Central memory CD8-positive, alpha-beta T cell (primary cell): Measurements from ENCODE around the gene CREB3L2.
"Not testable (repeated sequence)": the region's sequence is repeated elsewhere in the genome, so short reads cannot be mapped to it uniquely, and the experiment has no call there.

Source experiments
- ATAC-seq: fragments of 150-1000 bp; cut with Tn5 transposase; replicated peaks from 2 replicates; pipeline ENCODE4 v1.10.0; 2022; ENCODE audit warnings: mild to moderate bottlenecking, moderate FRiP score, moderate number of reproducible peaks; ENCODE audit not compliant: poor library complexity, severe bottlenecking; ENCODE audit errors: extremely low read depth
- DNase-seq, 2 donors: peaks; one replicate each; pipeline ENCODE4 v3.0.0; 2021; ENCODE audit warnings: low spot score in 2 of 2
- H3K27ac Mint-ChIP-seq: one replicate; pipeline ENCODE4 v1.8.0; 2022; ENCODE audit warnings: low read depth, mild to moderate bottlenecking, moderate library complexity, mixed read lengths
- H3K27me3 Mint-ChIP-seq: one replicate; pipeline ENCODE4 v1.8.0; 2022; ENCODE audit warnings: mixed read lengths
- H3K36me3 Mint-ChIP-seq: one replicate; pipeline ENCODE4 v1.8.0; 2022; ENCODE audit warnings: mild to moderate bottlenecking, moderate library complexity, mixed read lengths; ENCODE audit not compliant: insufficient read depth
- H3K4me1 Mint-ChIP-seq: one replicate; pipeline ENCODE4 v1.8.0; 2022; ENCODE audit warnings: mixed read lengths
- H3K4me3 Mint-ChIP-seq: one replicate; pipeline ENCODE4 v1.8.0; 2022; ENCODE audit warnings: mild to moderate bottlenecking, moderate library complexity, mixed read lengths
- H3K9me3 Mint-ChIP-seq: one replicate; pipeline ENCODE4 v1.8.0; 2022; ENCODE audit warnings: mixed read lengths

Gene CREB3L2

GRCh38 chr7:137936509-137937201 is 65.2 kb downstream of the CREB3L2 start:
- Mint-ChIP-seq H3K27ac (peak overlapping the region; percentile 85), H3K9me3 (no peaks in the 10 kb centered on the region)

GRCh38 chr7:137935884-137936508 is 65.9 kb downstream of the CREB3L2 start:
- H3K4me3 Mint-ChIP-seq = peak overlapping the region; percentile 71
- peak overlapping the region; percentile 85 for H3K27ac Mint-ChIP-seq
- no peaks in the 10 kb centered on the region for H3K27me3 Mint-ChIP-seq
- ATAC-seq (no peak), DNase-seq (no peak)
- H3K4me1 Mint-ChIP-seq = peaks cover 37% of the 10 kb centered on the region
- H3K9me3 Mint-ChIP-seq = no peaks in the 10 kb centered on the region
- peaks cover 2% of the 10 kb centered on the region for H3K36me3 Mint-ChIP-seq

More at GRCh38 chr7:137936509-137937201, 65.2 kb downstream of the CREB3L2 start:
- Mint-ChIP-seq H3K4me3 (no peak overlapping the region), H3K4me1 (peaks cover 37% of the 10 kb centered on the region), H3K27me3 (no peaks in the 10 kb centered on the region), H3K36me3 (no peaks in the 10 kb centered on the region)
- no peak for DNase-seq
- no peak for ATAC-seq

DNA sequence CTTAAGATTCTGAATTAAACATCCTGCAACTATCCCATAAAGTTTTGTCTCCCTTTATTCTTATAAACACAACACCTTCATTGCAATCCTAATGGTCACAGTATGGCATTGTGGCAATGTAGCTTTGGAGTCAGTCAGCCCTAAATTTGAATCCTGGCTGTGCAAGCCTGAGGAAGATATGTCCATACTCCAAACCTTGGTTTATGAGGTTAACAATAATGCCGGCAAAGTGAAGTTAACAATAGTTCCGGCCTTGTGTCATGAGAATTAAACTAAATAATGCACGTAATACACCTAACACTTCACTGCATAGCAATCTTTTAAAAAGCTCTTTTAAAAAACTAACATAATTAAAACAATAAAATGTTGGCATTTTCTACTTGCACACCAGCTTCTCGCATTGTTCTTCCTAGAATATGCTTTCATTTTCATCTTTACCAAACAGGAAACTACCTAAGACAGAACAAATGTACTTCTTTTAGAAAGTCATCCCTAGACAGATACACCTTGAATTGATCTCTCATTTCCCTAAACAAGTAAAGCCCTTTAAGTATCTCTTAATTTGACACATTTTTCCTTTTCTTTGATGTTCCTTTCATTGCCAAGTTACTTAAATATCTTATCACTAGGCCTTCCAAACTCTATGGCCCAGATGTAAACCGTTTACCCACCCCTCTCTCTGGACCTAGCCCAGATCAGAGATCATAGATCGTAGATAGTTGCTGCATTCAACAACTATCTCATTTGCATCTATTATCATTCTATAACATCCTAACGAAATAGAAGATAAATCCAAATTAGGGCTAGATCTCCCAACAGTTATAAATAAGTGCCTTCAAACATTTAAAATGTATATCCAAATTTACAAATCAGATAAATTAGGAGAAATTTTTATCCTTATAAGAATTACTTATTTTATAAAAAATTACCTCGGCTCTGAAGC is 66.7 kb downstream of the CREB3L2 start:
- DNase-seq (no peak), ATAC-seq (peak; percentile 70)
- H3K4me3 Mint-ChIP-seq = peak overlapping the region; percentile 71
- peak overlapping the region; percentile 85 for H3K27ac Mint-ChIP-seq
- no peaks in the 10 kb centered on the region for H3K27me3 Mint-ChIP-seq
- no peaks in the 10 kb centered on the region for H3K9me3 Mint-ChIP-seq
- H3K36me3 Mint-ChIP-seq = peaks cover 2% of the 10 kb centered on the region
- peaks cover 40% of the 10 kb centered on the region for H3K4me1 Mint-ChIP-seq

GRCh38 chr7:137934176-137934826 is 67.6 kb downstream of the CREB3L2 start:
- H3K9me3 Mint-ChIP-seq = no peaks in the 10 kb centered on the region
- DNase-seq (no peak), ATAC-seq (no peak)
- H3K4me1 Mint-ChIP-seq = peaks cover 43% of the 10 kb centered on the region
- H3K36me3 Mint-ChIP-seq = peaks cover 2% of the 10 kb centered on the region
- no peaks in the 10 kb centered on the region for H3K27me3 Mint-ChIP-seq
- peak overlapping the region; percentile 85 for H3K27ac Mint-ChIP-seq
- H3K4me3 Mint-ChIP-seq = peak overlapping the region; percentile 71

- no peak for ATAC-seq
- H3K4me3 Mint-ChIP-seq = no peak overlapping the region
Measured at GRCh38 chr7:137933270-137934017, 68.4 kb downstream of the CREB3L2 start.

DNA sequence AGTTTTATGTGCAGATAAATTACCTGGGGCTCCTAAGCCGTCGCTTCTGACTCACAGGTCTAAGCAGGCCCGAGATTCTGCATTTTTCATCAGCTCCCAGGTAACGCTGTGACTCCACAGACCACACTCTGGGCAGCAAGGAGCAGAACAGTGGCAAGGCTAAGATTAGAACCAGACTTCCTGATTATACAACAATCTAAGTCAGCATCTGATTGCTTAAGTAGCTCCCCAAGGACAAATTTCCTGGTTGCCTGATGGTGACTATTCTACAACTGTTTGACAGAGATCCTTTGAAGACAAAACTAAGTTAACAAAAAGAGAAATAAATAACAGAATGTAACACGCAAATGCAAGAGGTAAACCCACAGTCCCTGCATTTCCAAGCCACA is 69.0 kb downstream of the CREB3L2 start:
- Mint-ChIP-seq H3K27ac (peak overlapping the region; percentile 47), H3K36me3 (peaks cover 2% of the 10 kb centered on the region), H3K4me3 (no peak overlapping the region), H3K9me3 (no peaks in the 10 kb centered on the region), H3K27me3 (no peaks in the 10 kb centered on the region), H3K4me1 (peaks cover 48% of the 10 kb centered on the region)
- DNase-seq (no peak), ATAC-seq (no peak)

More at GRCh38 chr7:137933270-137934017, 68.4 kb downstream of the CREB3L2 start:
- Mint-ChIP-seq H3K4me1 (peaks cover 48% of the 10 kb centered on the region), H3K27me3 (no peaks in the 10 kb centered on the region), H3K27ac (peak overlapping the region; percentile 47), H3K36me3 (peaks cover 2% of the 10 kb centered on the region), H3K9me3 (no peaks in the 10 kb centered on the region)
- DNase-seq = no peak

DNA sequence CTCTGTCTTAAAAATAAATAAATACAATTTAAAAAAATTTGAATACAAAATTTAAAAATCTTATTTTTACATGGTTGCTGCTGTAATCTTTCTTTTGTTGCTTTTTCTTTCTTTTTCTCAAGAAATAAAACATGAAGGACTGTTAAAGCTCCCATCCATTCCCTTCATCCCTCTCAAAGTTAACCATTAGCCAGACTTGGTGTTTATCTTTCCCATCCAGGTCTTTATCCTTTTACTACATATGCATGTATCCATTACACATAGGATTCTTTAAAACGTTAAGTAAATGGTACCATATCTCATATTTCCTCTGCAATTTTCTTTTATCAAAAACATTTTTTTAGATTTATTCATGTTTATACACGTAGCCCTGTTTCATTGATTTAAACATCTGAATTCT is 70.1 kb downstream of the CREB3L2 start:
- DNase-seq (no peak), ATAC-seq (no peak)
- no peaks in the 10 kb centered on the region for H3K9me3 Mint-ChIP-seq
- H3K36me3 Mint-ChIP-seq = peaks cover 12% of the 10 kb centered on the region
- H3K27me3 Mint-ChIP-seq = no peaks in the 10 kb centered on the region
- no peak overlapping the region for H3K4me3 Mint-ChIP-seq
- no peak overlapping the region for H3K27ac Mint-ChIP-seq
- H3K4me1 Mint-ChIP-seq = peaks cover 48% of the 10 kb centered on the region

- no peak overlapping the region for H3K27ac Mint-ChIP-seq
- H3K4me3 Mint-ChIP-seq = no peak overlapping the region
- H3K9me3 Mint-ChIP-seq = no peaks in the 10 kb centered on the region
- H3K36me3 Mint-ChIP-seq = peaks cover 22% of the 10 kb centered on the region
- H3K27me3 Mint-ChIP-seq = no peaks in the 10 kb centered on the region
- DNase-seq (no peak), ATAC-seq (no peak)
- peaks cover 43% of the 10 kb centered on the region for H3K4me1 Mint-ChIP-seq
Measured at GRCh38 chr7:137930581-137930980, 71.3 kb downstream of the CREB3L2 start.

DNA sequence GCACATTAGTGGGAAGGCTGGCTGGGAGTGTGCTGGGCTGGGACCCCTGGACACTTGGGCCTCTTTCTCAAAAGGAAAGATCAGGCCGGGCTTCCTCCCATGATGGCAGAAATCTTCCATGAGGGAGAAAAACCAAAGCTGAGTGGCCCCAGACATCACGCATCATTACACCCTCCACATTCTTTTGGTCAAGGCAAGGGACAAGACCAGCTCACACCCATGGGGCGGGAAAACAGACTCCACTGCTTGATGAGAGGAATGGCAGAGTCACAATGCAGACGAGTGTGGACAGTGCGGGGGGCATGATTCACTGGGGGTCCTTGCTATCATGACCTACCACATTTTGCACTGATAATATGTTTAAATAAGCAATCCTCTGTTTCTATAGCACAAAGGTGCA is 73.3 kb downstream of the CREB3L2 start:
- no peak for DNase-seq
- no peaks in the 10 kb centered on the region for H3K9me3 Mint-ChIP-seq
- no peaks in the 10 kb centered on the region for H3K27me3 Mint-ChIP-seq
- no peak for ATAC-seq
- peaks cover 38% of the 10 kb centered on the region for H3K4me1 Mint-ChIP-seq
- H3K4me3 Mint-ChIP-seq = no peak overlapping the region
- no peak overlapping the region for H3K27ac Mint-ChIP-seq
- peaks cover 24% of the 10 kb centered on the region for H3K36me3 Mint-ChIP-seq

GRCh38 chr7:137927386-137927785 is 74.5 kb downstream of the CREB3L2 start:
- Mint-ChIP-seq H3K4me1 (peaks cover 28% of the 10 kb centered on the region), H3K27ac (no peak overlapping the region), H3K4me3 (no peak overlapping the region), H3K36me3 (peaks cover 24% of the 10 kb centered on the region), H3K27me3 (no peaks in the 10 kb centered on the region), H3K9me3 (no peaks in the 10 kb centered on the region)
- ATAC-seq = no peak
- DNase-seq = no peak

GRCh38 chr7:137926206-137926605 is 75.7 kb downstream of the CREB3L2 start:
- not testable (repeated sequence) for H3K27me3 Mint-ChIP-seq, H3K4me3 Mint-ChIP-seq, DNase-seq, H3K27ac Mint-ChIP-seq, H3K9me3 Mint-ChIP-seq, ATAC-seq
- H3K4me1 Mint-ChIP-seq = peaks cover 32% of the 10 kb centered on the region
- H3K36me3 Mint-ChIP-seq = peaks cover 29% of the 10 kb centered on the region

DNA sequence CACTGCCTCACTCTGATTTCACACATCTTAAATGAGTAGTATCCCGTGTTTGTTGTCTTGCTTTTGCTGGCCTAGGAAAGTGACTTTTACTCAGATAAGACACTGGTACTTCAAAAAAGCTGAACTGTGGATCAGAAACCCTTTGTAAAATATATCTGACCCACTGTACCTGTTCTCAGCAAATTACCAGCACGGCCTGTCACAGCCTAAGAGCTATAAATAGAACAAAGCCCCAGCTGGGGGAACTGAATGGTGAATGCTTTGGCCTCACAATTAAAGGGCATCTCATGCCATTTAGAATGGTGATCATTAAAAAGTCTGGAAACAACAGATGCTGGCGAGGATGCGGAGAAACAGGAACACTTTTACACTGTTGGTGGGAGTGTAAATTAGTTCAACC is 76.1 kb downstream of the CREB3L2 start:
- no peak overlapping the region for H3K27ac Mint-ChIP-seq
- ATAC-seq (no peak), DNase-seq (no peak)
- H3K27me3 Mint-ChIP-seq = no peaks in the 10 kb centered on the region
- H3K9me3 Mint-ChIP-seq = no peaks in the 10 kb centered on the region
- peaks cover 36% of the 10 kb centered on the region for H3K4me1 Mint-ChIP-seq
- H3K36me3 Mint-ChIP-seq = peaks cover 29% of the 10 kb centered on the region
- H3K4me3 Mint-ChIP-seq = no peak overlapping the region
